ENCODE measurements around the gene DRGX. TPM values are rescaled to one million over a fixed set of nuclear protein-coding genes. Genes with fewer than 3 reads are reported as not detected.

The DRGX gene
- total RNA-seq, 1 donor from 2014 or later: not detected

DNA sequence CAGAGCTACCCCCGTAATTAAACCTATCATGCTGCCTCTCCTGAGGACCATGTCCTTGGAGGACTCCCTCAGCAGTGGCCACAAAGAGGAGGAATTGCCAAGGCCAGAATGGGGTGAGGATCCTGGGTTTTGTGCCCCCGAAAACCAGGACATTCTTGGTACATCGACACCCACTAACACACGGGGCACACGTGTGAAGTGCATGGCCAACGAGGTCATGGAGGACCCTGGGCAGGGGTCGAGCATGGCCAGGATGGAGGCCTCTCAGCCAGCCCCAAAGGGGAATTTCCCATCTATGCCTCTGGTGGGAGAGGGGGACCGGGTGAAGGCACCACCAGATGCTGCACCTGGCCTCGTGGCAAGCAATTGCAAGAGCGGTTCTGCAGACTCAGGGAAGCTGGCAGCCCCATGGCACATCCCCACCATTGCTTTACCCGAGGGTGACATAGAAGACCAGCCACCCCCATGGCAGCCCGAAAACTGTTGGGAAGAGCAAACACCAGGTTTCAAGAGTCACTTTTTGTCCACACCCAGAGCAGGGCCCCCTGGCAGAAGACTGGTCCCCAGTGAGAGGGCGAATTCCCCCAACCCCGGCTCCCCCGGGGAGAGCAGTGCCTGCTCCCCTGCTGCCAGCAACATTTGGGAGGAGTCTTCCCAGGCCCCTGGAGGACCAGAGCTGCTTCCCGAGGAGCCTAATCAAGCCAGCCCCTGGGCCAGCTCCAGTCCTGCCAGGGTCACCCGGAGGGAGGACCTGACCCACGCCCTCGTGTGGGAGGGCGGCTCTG lies 70.6 kb downstream of the DRGX start:
- TF ChIP-seq CTCF (IDR thresholded peaks at IDR 0.05; ENCODE audit: insufficient read depth, low read length, severe bottlenecking): no peak
- FAIRE-seq: no peak
- no peak overlapping the region for H3K4me3 ChIP-seq (ENCODE audit: low read depth, low read length)
- H3K36me3 ChIP-seq (ENCODE audit: control insufficient read depth, insufficient read depth, low read length): no peaks in the 10 kb centered on the region
- no peak for DNase-seq (ENCODE audit: low read depth)
- no peaks in the 10 kb centered on the region for H3K27me3 ChIP-seq (ENCODE audit: control insufficient read depth, insufficient read depth, low read length)

DNA sequence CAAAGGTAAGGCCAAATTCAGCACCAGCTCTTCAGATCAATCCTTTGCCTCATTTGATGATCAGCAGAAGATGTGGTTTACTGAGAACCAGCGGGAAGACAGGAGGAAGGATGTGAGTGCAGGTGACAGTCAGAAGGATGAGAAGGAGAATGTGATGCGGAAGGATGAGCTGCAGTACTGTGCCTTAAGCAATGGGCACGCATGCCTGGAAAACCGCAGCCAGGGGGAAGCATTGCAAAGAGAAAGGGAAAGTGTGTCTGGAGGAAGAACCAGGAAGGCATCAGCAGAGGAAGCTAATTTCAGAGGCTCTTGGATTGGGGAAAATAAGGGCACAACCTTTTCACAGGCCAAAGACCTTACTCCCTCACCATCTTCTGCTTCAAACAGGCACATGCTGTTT lies 71.2 kb downstream of the DRGX start:
- FAIRE-seq (no peak), DNase-seq (ENCODE audit: low read depth) (no peak)
- no peak overlapping the region for H3K4me3 ChIP-seq (ENCODE audit: low read depth, low read length)
- H3K36me3 ChIP-seq (ENCODE audit: control insufficient read depth, insufficient read depth, low read length): no peaks in the 10 kb centered on the region
- TF ChIP-seq CTCF (IDR thresholded peaks at IDR 0.05; ENCODE audit: insufficient read depth, low read length, severe bottlenecking): no peak
- H3K27me3 ChIP-seq (ENCODE audit: control insufficient read depth, insufficient read depth, low read length): no peaks in the 10 kb centered on the region

DNA sequence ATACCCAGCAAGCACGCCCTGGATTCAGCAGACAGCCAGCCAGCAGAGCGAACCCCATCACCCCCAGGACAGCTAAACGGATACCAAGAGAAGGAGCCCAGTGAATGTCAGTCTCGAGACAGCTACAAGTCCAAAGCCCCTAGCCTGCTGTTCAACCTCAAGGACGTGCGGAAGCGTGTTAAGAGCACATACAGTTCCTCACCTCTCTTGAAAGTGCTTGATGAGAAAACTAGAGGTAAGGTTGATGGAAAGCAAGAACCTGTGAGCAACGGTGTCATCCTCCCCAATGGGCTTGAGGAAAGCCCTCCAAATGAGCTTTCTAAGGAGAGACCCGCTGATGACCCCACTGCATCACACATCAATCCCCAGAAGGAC lies 72.0 kb downstream of the DRGX start:
- DNase-seq (ENCODE audit: low read depth) (no peak), FAIRE-seq (no peak)
- no peak overlapping the region for H3K4me3 ChIP-seq (ENCODE audit: low read depth, low read length)
- no peaks in the 10 kb centered on the region for H3K27me3 ChIP-seq (ENCODE audit: control insufficient read depth, insufficient read depth, low read length)
- no peaks in the 10 kb centered on the region for H3K36me3 ChIP-seq (ENCODE audit: control insufficient read depth, insufficient read depth, low read length)
- TF ChIP-seq CTCF (IDR thresholded peaks at IDR 0.05; ENCODE audit: insufficient read depth, low read length, severe bottlenecking): no peak

DNA sequence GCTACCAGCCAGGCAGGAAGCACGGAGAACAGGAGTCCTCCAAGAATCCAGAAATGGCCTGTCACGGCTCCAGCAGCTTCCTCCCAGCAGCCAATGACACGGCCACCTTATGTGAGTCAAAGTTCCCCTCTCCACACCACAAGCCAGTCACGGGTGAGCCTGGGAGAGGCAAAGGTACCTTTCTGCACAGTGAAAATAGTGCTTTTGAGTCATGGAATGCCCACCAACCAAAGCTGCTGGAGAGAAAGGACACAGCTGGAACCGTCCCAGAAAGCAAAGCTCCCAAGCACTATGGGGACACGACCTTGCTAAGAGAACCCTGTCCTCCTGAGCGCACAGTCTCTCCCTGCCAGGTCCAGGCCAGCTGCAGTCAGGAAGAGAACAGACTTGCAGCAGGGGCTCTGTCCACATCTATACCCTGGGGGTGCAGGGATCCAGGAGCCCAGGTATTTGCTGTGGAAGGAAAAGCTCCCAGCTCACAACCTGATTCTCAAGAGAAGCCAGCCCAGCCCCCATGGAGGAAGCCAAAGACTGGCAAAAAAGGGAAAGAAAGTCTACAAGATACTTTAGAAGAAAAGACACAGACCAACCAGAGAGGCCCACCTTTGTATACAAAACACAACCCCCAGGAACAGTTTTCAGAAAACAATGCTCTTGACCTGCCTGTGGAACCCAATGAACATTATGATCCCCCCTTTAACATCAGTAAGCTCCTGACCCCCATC lies 72.6 kb downstream of the DRGX start:
- TF ChIP-seq CTCF (IDR thresholded peaks at IDR 0.05; ENCODE audit: insufficient read depth, low read length, severe bottlenecking): no peak
- FAIRE-seq (no peak), DNase-seq (ENCODE audit: low read depth) (no peak)
- no peak overlapping the region for H3K4me3 ChIP-seq (ENCODE audit: low read depth, low read length)
- H3K36me3 ChIP-seq (ENCODE audit: control insufficient read depth, insufficient read depth, low read length): no peaks in the 10 kb centered on the region
- no peaks in the 10 kb centered on the region for H3K27me3 ChIP-seq (ENCODE audit: control insufficient read depth, insufficient read depth, low read length)

DNA sequence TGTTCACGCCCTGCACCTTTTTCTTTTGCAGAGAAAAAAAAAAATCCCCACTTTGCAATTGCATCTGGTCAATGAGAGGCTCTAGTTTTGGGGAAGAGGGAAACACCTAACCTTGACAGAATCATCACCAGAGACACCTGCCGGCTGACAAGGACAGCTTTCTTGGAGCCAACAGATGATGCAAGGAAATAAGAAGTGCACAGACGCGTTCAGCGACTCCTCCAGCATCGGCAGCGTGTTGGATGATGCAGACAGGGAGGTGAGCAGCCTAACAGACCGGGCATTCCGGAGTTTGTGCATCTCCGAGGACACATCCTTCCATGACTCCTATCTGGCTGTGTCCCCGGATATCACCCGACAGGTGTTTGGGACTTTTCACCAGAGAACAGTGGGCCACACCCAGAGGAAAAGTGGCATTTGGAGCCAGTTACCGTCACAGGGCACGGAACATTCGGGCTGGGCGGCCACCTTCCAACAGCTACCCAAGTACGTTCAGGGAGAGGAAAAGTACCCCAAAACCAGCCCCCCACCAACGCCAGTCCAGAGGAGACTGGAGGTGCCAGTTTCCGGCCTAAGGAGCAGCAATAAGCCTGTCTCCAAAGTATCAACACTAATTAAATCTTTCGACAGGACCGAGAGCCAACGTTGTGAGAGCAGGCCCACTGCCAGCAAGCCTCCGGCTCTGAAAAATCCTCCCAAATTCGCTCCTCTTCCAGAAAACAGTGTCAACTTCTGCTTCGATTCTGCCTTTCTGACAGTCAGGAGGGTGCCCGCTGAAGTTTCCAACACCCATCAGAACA lies 73.3 kb downstream of the DRGX start:
- DNase-seq (ENCODE audit: low read depth) (no peak), FAIRE-seq (no peak)
- no peak for TF ChIP-seq CTCF (IDR thresholded peaks at IDR 0.05; ENCODE audit: insufficient read depth, low read length, severe bottlenecking)
- Histone ChIP-seq H3K27me3 (ENCODE audit: control insufficient read depth, insufficient read depth, low read length) (no peaks in the 10 kb centered on the region), H3K4me3 (ENCODE audit: low read depth, low read length) (no peak overlapping the region), H3K36me3 (ENCODE audit: control insufficient read depth, insufficient read depth, low read length) (no peaks in the 10 kb centered on the region)

Data from bronchial epithelial cell (primary cell).